T-helper 2 cell treated with Interferon-gamma antibody and Interleukin-4, amounts not matched to agents 100 ng/mL and 5 ng/mL, for 36 hours (primary cell): ENCODE data around the gene NOXO1. TPM values are rescaled to one million over a fixed set of nuclear protein-coding genes. Genes with fewer than 3 reads are reported as not detected.

Experiments used
- intact Hi-C: fragments of 100-400 bp; cut with micrococcal nuclease; formaldehyde crosslinking; loops from one replicate; pipeline ENCODE4 v1.15.1; 2023
- total RNA-seq: library from RNA; stranded (reverse); gene quantifications from 2 replicates; pipeline ENCODE4 v1.2.3, GENCODE V29; 2022

The NOXO1 gene, protein sequence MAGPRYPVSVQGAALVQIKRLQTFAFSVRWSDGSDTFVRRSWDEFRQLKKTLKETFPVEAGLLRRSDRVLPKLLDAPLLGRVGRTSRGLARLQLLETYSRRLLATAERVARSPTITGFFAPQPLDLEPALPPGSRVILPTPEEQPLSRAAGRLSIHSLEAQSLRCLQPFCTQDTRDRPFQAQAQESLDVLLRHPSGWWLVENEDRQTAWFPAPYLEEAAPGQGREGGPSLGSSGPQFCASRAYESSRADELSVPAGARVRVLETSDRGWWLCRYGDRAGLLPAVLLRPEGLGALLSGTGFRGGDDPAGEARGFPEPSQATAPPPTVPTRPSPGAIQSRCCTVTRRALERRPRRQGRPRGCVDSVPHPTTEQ
- 0.25 and 0.55 TPM in 2 replicates for total RNA-seq

DNA sequence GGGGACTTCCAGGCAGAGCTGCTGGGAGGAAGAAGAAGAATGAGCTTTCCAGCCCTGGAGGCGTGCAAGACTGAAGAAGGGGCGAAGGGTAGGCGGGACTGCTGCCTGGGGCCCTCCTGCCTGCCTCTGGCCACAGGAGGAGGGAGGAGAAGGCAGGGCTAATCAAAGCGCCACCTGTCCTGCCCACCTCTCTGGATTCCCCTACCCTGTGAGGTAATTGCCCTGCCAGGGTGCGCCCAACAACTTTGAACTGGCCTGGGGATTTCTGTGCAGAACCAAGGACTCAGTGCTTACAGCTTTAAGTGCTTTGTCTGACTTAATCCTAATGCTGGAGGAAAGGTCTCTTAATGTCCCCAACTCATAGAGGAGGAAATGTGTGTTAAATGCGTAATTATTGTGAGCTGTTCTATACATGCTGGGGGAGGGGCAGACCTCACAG is at the start of gene NOXO1:
TSS of gene NOXO1 (minus strand) at position 72 of the 439 bp plus-strand sequence. CDS start 290 bp downstream, outside the sequence.
- intact Hi-C loops = no loop called here

DNA sequence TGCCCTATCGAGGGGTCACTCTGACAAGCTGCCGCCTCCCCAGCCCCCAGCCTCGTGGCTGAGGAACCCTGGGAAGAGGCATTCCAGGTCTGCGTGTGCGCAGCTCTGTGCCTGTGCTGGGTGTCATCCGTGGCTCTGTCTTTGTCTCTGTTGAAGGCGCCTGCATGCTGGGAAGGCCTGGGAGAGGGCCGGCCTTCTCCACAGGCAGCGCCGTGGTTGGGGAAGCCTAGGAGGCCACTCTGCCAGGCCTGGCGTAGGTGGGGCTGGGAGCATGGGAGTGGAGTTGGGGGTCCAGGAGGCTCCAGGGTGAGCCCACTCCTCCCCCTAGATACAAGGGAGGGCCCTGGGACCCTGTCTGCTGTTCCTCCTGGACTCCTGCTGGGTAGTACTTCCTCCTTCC is 48.8 kb upstream of the NOXO1 start:
- intact Hi-C loops = no loop called here

DNA sequence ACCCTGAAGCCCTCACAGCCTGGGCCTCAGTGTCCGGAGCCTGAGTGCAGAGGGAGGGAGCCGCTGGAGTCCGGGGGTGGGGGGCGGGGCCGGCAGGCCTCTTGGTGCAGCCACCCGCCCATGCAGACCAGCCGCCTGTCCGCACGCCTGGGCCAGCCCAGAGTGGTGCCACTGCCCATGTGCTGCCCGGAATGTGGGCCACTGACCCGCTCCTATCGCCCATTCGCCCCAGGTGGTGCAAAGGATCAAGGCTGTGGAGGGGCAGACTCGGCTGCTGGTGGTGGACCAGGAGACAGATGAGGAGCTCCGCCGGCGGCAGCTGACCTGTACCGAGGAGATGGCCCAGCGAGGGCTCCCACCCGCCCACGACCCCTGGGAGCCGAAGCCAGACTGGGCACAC is 48.1 kb upstream of the NOXO1 start:
- intact Hi-C loops = no loop called here

DNA sequence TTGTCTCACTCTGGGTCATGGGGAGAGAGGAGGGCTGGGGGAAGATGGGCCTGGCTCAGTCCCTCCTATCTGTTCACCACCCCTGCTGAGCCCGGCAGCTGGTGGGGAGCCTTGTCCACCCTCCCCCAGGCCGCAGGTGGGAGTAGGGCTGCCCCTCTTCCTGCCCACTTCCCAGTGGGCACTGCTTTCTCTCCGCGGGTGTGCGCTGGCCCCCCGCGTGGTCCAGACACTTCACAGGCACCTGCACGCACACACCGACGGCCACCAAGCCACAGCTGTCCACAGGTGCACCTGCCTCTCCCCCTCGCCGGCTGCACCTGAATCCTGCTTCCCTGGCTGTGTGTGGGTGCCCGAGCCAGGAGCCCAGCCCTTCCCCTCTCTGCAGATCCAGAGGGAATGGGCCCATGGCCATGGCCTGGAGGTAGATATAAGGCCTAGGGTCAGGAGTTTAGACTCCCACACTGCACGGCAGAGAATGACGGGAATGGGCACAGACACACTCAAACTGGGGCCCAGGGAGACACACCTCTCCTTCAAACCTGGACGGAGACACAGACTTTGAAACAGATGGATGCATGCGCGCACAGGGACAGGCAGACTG is 47.5 kb upstream of the NOXO1 start:
- intact Hi-C loops = no loop called here

DNA sequence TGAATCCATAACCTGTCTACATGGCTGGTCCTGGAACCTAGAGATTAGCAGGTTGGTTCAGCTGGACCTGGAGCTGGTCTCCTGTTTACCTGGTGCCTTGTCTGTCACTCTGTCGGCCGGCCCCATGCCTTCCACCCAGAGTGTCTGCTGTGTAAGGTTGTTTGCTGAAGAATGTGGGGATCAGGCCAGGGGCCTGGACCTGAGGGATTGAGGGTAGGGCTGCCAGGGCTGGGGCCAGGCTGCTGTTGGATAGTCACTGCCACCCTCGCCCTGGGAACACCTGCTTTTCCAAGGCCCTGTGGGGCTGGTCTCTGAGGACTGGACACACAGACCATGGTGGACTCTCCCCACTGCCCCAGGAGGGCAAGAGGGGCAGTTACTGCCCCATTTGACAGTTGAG is 46.9 kb upstream of the NOXO1 start:
- intact Hi-C loops = no loop called here

DNA sequence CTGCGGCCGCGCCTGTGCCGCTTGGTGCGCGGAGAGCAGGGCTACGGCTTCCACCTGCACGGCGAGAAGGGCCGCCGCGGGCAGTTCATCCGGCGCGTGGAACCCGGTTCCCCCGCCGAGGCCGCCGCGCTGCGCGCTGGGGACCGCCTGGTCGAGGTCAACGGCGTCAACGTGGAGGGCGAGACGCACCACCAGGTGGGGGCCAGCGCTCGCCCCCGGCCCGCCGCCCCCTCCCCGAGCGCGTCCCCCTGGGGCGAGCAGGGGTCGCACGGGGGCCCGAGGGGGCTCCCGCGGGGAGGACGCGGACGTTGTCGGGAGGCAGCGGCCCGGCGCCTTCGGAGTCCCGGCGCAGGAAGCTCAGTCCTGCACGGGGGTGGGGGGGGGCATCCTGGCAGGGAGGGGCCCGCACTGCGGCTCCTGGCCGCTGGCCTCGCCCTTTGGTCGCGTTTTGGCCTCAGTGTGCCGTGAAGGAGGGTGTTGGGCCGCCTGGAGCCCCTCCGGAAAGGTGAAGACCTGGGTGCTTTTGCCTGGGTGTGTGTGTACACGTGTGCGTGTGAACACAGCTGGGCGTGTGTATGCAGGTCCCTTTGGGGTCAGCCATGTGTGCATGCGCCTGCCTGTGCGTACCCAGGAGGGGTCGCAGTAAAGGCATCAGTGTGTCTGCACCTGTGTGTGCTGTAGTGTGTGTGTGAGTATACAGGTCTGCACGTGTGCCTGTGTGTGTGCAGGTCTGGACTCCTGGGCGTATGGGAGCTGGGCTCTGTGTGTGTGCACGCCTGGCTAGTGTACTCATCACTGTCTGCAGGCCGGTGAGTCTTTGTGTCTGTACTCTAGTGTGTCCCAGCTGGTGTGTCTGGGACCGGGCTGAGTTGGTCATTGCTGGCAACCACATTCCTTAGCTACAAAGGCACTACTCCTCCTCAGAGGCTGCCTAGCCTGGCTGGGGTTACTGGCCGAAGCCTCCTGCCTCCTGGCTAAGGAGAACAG is 46.0 kb upstream of the NOXO1 start:
- intact Hi-C loops = no loop called here

DNA sequence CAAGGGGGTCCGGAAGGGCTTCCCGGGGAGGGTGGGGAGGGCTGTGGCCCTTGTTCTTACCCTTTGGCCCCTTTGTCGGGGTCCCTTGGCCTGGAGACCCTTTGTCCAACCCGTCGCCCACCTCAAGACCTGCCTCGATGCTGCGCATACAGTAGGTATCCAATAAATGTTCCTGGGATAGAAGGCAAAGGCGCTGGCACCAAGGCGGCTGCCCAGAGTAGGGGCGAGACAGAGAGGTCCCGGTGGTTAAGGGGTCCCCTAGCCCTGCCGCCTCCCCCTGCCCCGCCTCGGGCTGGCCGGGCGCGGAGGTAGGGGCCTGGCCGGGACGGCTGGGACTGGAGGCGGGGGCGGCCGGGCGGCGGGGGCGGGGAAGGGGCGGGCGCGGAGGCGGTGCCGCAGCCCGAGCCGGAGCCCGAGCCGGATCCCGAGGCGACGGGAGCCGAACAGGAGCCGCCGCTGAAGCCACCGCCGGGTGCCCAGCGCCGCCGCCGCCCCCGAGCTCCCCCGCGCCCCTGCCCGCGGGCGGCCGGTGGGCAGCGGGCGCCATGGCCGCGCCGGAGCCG is 45.3 kb upstream of the NOXO1 start, which contains the start of gene NHERF2:
TSS of gene NHERF2 (plus strand) at position 442 of the 563 bp plus-strand sequence. CDS start at position 546, 104 bp downstream.
- intact Hi-C loops = no loop called here

DNA sequence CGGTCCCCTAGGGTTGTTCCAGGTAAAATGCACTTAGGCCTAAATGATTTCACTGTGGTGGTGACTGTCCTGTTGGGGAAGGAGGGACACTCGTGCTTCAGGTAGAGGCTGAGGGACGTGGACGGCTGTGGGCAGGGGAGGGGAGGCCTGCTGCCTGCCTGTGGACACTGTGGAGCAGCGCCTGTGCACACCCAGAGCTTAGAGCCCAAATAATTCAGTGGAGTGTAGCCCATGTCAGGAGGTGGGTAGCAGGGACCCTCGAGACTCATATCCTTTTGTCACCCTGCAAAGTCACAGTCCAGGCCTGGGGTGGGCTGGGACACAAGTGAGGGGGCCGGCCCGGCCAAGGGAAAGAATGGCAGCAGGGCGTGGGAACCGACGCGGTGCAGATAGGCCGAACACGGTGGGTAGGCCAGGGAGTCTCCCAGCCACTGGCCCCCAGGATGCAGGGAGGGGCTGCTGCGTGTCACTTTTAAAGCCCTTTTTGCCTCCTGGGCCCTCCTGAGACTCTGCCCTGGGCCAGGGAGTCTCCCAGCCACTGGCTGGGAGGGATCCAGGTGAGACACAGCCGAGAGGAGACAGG is 44.7 kb upstream of the NOXO1 start:
- intact Hi-C loops = no loop called here

DNA sequence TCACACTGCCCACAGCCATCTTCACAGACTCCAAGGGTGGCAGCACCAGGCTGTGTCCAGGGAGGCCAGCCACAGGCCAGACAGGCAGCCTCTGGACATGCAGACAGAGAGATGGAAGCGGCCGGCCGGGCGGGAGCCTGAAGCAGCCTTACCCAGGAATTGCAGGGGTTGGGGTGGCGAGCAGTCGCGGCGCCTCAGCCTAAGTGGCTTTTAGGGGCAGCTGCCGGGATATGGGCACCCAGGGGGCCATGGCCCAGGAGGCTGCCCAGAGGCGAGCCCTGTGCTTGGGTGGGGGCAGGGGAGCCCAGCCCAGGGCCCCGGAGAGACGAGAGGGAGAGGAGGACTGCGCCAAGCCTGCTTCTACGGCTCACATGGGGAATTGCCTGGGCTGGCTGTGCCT is 44.0 kb upstream of the NOXO1 start:
- intact Hi-C loops = no loop called here

DNA sequence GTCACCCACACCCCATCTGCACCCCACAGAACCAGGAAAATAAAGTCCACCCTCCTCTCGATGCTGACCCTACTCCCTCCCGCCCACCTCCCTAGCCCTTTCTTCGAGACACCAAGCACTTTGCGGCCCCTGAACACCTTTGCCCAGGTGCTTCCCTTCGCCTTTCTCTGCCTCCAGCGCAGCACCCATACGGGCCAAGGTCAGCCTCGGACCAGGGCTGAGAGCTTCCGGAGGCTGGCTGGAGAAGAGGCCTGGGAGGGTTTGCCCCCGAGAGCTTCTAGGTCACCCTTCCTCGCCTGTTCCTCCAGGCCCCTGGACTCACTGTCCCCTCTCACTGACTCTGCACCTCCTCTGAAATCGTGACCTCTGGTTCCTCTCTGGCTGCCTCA is 42.8 kb upstream of the NOXO1 start:
- intact Hi-C loops = no loop called here

DNA sequence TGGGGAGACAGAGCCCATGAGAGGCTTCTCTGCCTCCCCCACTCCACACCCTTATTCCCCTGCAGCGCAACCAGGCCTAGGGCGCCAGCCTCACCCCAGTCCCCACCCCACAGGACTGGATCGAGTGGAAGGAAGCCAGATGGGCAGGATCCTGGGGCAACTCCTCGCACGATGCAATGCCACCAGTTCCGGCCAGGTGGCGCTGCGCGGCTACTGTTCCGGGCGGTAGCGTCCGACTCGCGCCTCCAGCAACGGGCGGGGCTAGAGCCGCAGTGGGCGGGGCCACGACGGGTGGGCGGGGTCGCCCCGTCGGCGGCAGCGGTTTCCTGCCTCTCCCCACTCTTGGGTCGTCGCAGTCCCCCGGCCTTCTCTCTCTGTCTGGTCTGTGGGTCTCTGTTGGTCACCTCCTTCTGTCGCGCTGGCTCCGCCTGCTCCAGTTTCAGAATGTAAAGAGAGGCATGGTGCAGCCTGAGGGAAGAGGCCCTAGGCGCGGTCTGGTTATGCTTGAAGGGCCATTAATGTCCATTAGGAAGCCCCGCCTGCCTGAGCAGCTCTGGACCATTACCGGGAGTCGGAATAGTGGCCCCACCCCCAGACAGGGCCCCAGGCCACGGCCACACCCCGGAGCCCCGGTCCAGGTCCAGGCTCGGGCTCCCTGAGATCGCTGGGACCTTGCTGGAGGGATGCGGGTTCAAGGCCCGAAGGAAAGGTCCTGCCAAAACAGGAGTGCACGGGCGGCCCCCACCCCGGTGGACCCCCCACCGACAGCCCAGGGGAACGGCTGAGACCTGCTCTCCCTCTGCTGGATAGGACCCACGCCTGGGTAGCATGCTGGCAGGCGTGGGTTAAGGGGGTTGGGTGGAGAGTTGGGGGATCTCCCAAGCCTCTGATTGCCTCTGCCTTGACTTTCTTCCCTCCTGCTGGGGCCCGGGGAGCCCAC is 42.1 kb upstream of the NOXO1 start:
- intact Hi-C loops = loop anchor here (1.0 kb wide), 2 partner anchors 24 to 117 kb away; partner anchors contain the start of genes NTHL1 and TSC2

DNA sequence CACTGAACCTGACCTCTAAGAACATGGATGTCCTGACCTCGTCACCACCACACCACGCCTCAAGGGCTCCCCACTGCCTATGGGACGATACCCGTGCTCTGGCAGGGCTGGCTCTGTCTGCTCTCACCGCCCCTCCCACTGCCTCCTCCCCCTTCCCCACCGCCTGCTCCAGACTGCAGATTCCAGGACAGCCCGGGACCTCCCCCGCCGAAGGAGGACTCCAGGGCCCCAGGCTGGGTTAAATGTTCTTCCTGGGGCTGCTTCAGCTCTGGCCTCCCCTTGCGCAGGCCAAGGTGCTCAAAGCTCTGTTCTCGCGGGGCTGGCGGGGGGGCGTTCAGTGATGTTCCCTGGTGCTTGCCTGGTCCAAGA is 41.4 kb upstream of the NOXO1 start:
- intact Hi-C loops = loop anchor here (1.0 kb wide), 2 partner anchors 25 to 118 kb away; partner anchors contain the start of genes NTHL1 and TSC2

DNA sequence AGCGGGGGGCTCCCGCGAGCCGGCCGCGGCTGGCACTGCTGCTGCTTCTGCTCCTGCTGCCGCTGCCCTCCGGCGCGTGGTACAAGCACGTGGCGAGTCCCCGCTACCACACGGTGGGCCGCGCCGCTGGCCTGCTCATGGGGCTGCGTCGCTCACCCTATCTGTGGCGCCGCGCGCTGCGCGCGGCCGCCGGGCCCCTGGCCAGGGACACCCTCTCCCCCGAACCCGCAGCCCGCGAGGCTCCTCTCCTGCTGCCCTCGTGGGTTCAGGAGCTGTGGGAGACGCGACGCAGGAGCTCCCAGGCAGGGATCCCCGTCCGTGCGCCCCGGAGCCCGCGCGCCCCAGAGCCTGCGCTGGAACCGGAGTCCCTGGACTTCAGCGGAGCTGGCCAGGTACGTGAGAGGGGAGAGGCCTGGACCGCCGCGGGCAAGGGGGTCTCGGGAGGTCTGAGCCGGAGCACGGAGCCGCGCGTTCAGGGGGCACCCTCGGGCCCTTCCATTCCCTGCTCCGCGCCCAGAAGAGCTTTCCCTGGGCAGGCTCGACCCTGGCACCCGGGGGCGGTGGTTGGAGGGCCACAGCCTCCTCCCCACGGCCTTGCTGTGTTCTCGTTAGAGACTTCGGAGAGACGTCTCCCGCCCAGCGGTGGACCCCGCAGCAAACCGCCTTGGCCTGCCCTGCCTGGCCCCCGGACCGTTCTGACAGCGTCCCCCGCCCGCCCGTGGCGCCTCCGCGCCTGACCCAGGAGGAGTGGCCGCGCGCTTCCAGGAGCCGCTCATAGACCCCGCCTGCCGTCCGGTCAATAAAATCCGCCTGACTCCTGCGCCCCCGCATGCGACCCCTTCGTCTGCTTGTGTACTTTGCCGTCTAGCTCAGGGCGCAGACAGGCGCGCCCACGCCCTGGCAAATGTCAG is 38.9 kb upstream of the NOXO1 start:
- intact Hi-C loops = no loop called here

DNA sequence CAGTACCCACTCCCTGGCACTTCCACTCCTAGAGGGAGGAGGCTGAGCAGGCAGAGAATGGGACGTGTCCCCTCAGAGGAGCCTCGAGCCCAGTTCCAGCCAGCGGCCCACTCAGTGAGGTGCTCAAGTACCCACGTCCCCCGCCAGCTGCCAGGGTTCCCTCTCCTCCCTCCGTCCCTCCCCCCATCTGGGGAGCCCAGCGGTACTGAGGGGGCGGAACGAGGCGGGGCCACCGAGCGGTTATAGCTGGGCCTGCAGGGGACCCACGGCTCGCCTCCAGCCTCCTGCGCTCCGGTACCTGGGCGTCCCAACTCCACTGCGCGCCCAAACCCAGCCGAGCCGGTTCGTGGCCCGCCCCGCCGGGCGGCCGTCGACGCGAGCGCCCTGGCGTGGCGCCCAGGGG is 38.2 kb upstream of the NOXO1 start, which contains the start of gene NPW:
TSS of gene NPW (plus strand) at position 268 of the 403 bp plus-strand sequence.
- intact Hi-C loops = no loop called here

DNA sequence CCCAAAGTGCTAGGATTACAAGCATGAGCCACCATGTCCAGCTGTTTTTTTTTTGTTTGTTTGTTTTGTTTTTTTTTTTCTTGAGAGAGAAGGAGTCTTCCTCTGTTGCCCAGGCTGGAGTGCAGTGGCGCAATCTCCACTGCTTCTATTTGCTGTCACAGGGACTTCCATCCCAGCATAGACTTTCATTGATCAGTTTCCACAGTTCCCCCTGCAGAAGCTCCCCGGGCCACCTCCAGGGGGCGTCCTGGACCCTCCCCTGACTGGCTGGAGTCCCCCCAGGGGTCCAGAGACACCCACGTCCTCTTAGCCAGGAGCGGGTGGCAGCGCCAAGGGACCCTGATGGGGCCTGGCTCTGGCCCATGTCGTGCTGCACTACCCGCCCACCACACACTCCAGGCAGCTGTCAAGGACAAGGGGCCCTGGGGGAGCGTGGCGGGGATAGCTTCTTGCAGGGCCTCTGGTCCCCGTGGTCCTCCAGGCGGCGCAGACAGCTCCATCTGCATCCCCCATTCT is 35.2 kb upstream of the NOXO1 start:
- intact Hi-C loops = no loop called here

DNA sequence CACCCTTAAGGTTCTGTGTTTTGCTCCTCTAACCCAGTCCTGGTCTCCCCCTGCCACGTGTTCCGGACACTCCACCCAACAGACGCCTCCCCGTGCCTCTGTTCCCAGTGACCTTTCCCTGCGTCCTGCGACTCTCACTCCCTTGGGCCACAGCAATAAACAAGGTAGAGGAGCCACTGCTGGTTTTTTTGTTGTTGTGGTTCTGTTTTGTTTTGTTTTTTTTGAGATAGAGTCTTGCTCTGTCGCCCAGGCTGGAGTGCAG is 34.6 kb upstream of the NOXO1 start:
- intact Hi-C loops = no loop called here

DNA sequence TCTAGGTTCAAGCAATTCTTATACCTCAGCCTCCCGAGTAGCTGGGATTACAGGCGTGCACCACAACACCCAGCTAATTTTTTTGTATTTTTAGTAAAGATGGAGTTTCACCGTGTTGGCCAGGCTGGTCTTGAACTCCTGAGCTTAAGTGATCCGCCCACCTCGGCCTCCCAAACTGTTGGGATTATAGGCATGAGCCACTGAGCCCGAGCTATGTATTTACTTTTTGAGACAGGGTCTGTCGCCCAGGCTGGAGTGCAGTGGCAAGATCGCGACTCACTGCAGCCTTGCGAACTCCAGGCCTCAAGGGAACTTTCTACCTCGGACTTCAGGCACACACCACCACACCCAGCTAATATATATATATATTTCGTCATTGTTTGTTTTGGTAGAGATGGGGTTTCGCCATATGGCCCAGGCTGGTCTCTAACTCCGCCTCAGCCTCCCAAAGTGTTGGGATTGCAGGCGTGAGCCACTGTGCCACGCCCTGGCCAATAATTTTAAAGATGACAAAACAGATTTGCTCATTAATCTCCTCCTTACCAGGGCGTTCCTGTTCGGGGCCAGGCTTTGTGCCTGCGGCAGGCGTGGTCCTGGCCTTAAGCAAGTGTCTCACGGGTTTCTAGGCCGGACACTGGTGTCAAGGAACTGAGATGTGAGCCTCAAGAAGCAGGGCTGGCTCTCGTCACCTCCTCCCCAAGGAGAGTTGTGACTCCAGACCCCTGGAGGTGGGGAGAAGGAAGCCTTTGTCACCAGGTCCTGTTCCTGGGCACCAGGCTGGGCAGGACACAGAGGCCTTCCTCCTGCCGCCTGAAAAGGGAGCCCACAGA is 34.1 kb upstream of the NOXO1 start:
- intact Hi-C loops = no loop called here

DNA sequence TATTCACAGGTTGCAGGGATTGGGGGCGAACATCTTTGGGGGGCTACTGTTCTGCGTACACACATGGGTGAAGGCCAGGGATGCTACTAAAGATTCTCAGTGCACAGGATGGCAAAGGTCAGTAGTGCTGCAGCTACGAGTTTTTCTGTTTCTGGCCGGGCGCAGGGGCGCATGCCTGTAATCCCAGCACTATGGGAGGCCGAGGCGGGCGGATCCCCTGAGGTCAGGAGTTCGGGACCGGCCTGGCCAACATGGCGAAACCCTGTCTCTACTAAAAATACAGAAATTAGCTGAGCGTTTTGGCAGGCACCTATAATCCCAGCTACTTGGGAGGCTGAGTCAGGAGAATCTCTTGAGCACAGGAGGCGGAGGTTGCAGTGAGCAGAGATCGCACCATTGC is 32.3 kb upstream of the NOXO1 start:
- intact Hi-C loops = no loop called here
